GF-D8 (cell line): ENCODE results near the gene CDK6.

Source experiments
- DNase-seq: peaks from one replicate; lab custom pipeline; 2025; lab: John Stamatoyannopoulos, UW

Gene CDK6

DNA sequence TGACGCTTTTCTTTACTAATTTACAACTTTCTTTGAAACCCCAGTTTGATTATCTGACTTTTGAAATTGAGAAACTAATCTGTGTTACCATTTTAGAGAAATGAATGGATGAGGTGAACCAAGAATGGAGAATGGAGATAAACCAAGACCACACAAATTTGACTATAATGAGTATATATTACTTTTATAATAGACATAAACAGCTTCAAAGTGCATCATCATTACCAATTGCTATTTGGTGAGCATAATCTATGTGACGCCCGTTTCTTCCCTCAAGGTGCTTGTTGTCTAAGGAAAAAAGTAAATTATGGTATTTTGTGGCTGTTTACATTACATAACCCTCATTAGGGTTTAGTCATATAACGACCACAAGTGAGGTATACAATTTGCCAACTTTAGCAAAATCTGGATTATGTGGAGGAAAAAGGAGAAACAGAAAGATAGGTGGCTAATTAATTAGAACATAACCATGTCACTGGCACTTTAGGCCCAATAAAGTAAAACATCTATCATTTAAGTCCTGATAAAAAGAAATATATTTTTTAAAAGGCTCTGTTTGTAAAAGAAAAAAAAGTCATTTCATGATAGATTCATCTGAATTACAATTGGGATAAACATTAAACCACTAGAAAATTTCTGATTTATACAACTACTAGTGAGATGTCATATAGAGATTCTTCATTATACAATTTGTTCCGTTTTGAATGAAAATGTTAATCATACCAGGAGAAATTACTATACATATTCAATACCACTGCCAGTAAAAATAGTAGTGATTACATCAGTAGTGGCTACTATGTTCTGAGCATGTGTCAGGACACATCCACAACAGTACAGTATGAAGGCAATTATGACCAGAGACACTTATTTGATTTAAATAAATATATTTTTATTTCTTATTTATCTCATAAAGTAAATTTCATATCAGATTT lies 128.0 kb downstream of the CDK6 start:
- no peak for DNase-seq

DNA sequence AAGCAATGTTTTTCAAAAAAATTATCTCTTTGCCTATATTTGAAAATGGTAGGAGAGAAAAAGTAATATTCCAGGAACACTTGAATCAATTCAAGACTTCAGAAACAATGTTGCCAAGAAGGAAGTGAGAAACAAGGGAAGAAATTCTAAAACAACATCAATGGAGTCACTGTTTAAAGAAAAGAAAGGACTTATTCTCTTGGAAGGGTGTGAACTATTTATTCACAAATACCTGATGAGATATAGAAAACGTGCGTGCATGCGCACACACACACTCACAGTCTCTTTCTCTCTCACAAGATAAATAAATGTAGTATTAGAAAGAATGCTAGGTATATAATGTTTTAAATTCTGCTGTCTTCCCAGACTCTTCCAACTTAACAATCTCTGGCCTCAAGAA lies 128.9 kb downstream of the CDK6 start:
- no peak for DNase-seq

- no peak for DNase-seq
Observed at GRCh38 chr7:92706563-92706962, 129.8 kb downstream of the CDK6 start.

DNA sequence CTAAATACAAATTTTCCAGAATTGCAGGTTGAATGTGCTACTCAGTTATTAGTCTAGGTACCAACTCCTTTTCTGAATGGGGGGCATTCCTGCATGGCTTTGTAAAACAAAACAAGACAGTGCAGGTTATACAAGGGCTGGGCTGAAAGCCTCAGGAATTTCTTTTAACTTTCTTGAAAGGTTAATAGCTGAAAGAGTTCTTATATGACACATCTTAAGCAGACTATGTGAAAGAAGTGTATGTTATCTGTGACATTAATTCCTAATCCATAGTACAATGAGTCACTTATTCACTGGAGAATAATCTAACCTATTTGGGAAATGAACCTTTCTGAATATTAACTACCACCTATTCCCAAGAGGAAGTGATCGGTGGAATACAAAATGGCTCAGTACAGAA lies 130.5 kb downstream of the CDK6 start:
- no peak for DNase-seq

DNA sequence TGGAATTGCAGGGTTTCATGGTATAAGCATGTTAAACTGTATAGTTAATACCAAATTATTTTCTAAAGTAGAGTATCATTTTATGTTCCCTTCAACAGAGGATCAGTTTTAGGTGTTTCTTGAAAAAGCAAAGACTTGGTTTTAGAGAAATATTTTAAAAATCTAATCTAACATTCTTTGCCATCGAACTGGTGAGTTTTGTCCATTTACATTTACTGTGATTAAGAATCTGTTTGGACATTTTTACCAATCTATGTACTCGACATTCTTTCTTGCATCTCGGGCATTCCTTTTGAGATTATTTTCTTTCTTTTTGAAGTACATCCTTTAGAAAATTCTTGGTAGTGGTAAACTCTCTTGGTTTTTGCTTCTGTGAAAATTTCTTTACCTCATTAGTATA lies 131.5 kb downstream of the CDK6 start:
- no peak for DNase-seq

DNA sequence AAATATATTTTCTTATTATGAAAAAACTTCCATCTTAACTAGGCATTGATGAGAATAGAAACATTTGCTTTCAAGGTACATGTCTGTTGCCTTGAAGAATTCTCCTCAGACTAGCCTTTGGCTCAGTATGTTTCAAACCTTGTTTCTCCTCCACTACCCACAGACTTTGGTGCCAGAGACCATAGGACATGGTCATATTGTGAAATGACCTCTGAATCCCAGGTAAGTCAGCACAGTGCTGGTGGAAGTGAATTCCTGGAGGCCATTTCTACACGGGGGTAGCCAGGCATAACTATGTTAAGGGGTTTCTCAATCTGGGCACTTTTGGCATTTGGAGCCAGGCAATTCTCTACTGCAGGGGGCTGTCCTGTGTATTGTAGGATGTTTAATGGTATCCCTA lies 133.8 kb downstream of the CDK6 start:
- DNase-seq: no peak

- DNase-seq: no peak
Observed at GRCh38 chr7:92699966-92700514, 136.3 kb downstream of the CDK6 start.

GRCh38 chr7:92699560-92699959 lies 136.8 kb downstream of the CDK6 start:
- DNase-seq: no peak

- no peak for DNase-seq
Observed at GRCh38 chr7:92698237-92698841, 138.0 kb downstream of the CDK6 start.

DNA sequence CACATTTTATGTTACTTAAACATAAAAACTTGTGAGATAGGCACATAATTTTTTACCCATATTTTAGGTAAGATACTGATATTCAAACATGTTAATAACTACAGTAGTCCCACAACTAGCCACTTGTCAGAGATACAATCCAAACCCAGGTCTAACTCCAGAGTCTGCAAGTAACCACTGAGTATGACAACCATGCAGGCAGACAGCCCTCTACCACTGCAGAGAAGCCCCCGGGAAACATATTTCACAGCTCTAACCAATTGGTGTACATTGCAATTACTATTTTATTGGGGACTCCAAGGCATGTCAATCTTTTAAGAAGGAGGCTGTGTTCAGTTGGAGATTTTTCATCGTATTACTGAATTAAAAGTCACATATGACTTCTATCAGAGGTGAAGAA lies 139.0 kb downstream of the CDK6 start:
- no peak for DNase-seq

- DNase-seq: no peak
Observed at GRCh38 chr7:92697012-92697411, 139.4 kb downstream of the CDK6 start.

DNA sequence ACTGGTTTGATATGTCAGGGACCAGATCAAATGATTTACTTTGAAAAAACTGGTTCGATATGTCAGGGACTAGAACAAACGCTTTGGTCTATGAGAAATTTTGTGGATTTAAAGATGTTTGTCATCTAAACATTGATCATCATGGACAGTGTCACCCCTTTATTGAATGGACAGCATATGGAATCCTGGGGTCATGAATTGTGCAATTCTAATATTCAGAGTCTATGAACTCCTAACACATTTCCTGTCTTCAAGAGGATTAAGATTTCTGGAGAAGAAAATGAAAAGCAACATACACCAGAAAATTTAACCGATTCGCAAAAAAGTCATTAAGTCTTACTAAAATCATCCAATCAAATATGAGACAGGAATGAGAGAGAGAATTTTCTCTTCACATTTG lies 139.8 kb downstream of the CDK6 start:
- no peak for DNase-seq

DNA sequence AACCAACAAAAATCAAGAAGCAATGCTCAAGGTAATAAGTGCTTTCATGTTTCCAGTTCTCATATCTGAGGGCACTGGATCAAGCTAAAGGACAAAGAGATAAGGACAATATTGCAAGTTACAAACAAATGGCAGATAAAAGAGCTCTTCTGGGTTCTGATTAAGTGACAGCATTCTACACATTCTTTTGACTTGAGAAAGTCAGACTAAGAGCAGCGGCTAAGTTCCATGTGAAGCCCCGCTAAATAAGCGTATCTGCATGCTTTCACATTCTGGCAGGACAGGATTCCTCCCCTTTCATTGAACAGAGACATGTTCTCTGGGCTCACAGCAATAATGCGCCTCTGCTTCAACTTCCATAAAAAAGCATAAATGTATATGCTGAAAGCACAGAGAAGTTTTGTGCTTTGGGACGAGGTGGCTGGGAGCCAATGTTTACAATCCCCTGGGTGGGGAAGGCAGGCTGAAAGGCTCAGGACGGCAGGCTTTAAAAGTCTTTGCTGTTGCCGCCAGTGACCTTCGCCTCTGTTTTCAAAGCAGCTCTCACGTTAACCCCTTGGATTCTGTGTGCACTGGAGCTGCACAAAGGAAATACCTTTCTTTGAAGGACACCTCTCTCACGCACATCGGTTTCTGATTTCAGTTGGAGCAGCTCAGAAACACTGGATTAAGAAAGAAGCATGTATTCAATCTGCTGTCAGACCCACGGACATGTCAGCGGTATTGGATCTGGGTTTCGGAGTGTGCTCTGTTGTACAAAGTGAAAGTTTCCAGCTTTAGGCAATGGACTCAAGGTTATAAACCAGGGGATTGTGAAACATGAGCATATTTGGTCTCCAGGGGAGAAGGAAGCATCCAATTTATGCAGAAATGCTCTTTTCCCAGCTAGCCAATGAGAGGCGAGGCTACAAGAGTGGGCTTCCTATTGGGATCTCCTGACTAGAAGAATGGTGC lies 140.8 kb downstream of the CDK6 start:
- DNase-seq: no peak

DNA sequence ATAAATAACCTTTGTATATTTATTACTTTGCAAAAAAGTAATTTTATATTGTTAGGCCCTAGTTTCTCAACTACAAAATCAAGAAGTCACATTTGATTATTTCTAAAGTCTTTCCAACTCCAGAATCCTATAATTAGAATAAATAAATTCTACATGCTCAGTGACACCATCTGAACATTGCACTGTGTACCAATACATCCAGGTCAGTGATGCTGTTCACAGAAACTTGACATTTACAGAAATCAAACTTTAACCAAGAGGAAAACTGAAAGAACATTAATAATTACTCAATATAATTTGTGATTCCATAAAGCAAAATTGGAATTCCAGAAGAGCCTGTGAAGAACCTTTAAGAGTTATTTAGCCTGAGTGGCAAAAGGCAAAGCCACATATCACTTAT lies 142.2 kb downstream of the CDK6 start:
- DNase-seq: no peak

GRCh38 chr7:92693519-92693918 lies 142.9 kb downstream of the CDK6 start:
- no peak for DNase-seq

- DNase-seq: peak; percentile 66
Observed at GRCh38 chr7:92691578-92691977, 144.8 kb downstream of the CDK6 start.

DNA sequence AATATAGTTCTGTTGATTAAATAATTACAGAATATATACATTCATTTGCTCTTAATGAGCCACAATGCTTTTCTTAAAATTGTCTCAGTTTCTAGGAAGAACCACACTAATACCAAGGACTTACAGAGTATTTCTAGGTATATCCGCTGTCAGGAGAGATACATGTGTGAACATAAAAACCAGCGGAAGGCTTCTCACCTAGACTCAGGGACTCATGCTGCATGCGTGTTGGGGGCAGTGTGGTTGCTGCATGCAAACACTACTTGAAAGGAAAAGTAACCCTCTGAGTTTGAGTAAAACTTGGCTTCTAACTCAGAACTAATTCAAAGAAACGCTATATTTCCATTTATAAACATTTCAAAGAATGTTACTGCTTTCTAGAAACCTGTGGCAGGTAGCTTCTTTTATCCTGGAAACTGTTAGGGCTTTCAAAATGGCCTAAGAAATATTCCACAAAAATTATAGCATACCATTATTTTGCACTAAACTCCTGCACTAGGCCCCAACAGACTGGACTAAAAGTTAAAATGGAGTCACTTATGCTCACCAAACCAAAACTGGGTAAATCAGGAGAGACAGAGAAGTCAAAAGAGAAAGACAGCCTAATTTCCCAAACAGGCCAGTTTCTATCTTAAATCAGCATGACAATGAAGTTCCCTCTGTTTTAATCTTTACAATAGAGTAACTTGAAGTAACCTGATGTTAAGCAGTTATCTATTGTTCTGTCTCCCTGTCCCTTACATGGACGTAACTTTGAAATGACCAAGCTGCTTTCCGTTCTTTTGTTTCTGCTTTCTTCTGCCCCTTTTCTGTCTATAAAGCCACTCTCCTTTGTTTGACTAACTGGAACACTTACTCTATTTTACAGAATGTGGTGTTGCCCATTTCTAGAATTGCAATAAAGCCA lies 151.0 kb downstream of the CDK6 start:
- no peak for DNase-seq

GRCh38 chr7:92684274-92684673 lies 152.1 kb downstream of the CDK6 start:
- no peak for DNase-seq

DNA sequence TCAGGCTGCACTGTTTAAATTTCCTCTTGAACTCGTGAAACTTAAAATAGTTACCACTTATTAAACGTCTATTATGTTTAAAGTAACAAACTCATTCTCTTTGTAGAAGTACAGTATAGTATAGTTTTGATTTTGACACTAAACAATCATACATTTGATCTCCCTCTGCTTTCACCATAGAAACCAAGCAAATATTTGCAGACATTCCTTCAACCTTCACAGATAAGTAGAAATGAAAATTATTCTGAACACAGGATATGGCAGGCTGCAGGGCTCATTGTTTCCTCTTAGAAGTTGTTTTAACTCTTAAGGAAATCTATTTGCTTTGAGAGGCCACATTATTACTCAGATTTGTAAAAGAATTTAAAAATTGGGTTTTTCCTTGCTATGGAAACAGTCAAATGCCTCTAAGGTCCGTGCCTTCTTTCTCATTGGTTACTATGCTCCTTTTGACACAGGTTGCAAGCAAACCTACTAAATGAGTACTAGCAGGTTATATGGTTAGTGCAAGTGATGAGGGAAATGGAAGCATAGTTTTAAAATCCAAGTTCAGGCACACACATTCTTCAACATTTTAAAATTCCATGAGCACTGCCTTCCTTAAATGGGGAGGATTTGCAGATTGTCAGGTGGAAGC lies 153.4 kb downstream of the CDK6 start:
- DNase-seq: no peak

- no peak for DNase-seq
Observed at GRCh38 chr7:92682330-92682729, 154.0 kb downstream of the CDK6 start.

DNA sequence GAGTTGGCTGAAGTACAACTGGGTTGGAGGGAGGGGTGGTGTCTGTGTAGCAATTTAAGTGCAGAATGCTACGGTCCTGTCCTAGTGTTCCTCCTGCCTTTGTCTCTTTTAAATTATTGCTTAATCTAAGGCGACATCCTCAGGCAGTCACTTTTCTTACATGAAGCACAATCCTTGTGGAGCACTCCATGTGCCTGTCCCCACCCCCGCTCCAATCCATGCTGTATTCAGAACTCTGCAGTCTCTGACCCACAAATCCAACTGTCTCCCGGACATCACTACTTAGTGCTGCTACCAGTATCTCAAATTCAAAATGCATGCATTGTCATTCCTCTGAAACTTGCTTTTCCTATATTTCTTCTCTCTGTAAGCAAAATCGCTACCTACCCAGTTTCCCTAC lies 154.7 kb downstream of the CDK6 start:
- no peak for DNase-seq
